HEK293 (cell line): ENCODE measurements around the gene LPCAT4.

ENCODE experiments used
- CTCF ChIA-PET: fragments of 350-600 bp; formaldehyde crosslinking; extraction: SDS; loops from one replicate; lab custom pipeline; 2021; ENCODE audit warnings: antibody characterized with exemption; lab: Yijun Ruan, JAX
- POLR2A ChIA-PET: fragments of 300-600 bp; formaldehyde crosslinking; extraction: SDS; loops from one replicate; lab custom pipeline; 2020; ENCODE audit warnings: antibody characterized with exemption, inconsistent platforms; lab: Yijun Ruan, JAX
- H3K27ac ChIP-seq: fragments of 200-500 bp; sonication (Bioruptor generic); 2 replicates; pipeline ENCODE4 v1.5.1; 2014; ENCODE audit warnings: low read depth, low read length, control low read depth, inconsistent platforms; ENCODE audit errors: extremely low read depth
- H3K36me3 ChIP-seq, 2 experiments: fragments of 200-500 bp in 1 of 2; sonication (Bioruptor generic) in 1 of 2; 1 replicate in 1 of 2; 2 replicates in 1 of 2; pipeline ENCODE4 v1.5.1; 2014 to 2017; ENCODE audit warnings: inconsistent platforms in 2 of 2, low read length in 2 of 2; ENCODE audit not compliant: control insufficient read depth in 2 of 2, insufficient read depth in 1 of 2
- H3K4me1 ChIP-seq: fragments of 200-500 bp; sonication (Bioruptor generic); 2 replicates; pipeline ENCODE4 v1.5.1; 2014; ENCODE audit warnings: mild to moderate bottlenecking, low read length, inconsistent platforms; ENCODE audit not compliant: control insufficient read depth, insufficient read depth
- H3K4me3 ChIP-seq: 2 replicates; pipeline ENCODE4 v1.5.1; 2011; ENCODE audit warnings: low read depth, mild to moderate bottlenecking, control low read depth, low read length, moderate library complexity
- H3K9me3 ChIP-seq: fragments of 200-500 bp; sonication (Bioruptor generic); 2 replicates; pipeline ENCODE4 v1.5.1; 2014; ENCODE audit warnings: low read depth, low read length, inconsistent platforms; ENCODE audit not compliant: control insufficient read depth, insufficient read depth
- EGR2 ChIP-seq: fragments of 450-650 bp; formaldehyde crosslinking; IDR thresholded peaks from 2 replicates; pipeline ENCODE4 v1.5.1; 2016; ENCODE audit warnings: low read depth, missing biosample characterization, missing genetic modification characterization
- ELK4 ChIP-seq: IDR thresholded peaks from 2 replicates; pipeline ENCODE4 v1.6.1; 2011; ENCODE audit warnings: mild to moderate bottlenecking, low read depth, low read length, borderline replicate concordance
- IKZF3 ChIP-seq: fragments of 450-650 bp; IDR thresholded peaks from 2 replicates; pipeline ENCODE4 v1.5.0; 2018; ENCODE audit warnings: missing biosample characterization, mild to moderate bottlenecking, missing genetic modification characterization, moderate library complexity
- KLF7 ChIP-seq: fragments of 450-650 bp; formaldehyde crosslinking; IDR thresholded peaks from 2 replicates; pipeline ENCODE4 v1.5.1; 2016; ENCODE audit warnings: missing biosample characterization, missing genetic modification characterization, borderline replicate concordance
- PRDM6 ChIP-seq: fragments of 450-650 bp; formaldehyde crosslinking; IDR thresholded peaks from 2 replicates; pipeline ENCODE4 v1.5.1; 2017; ENCODE audit warnings: missing biosample characterization, missing genetic modification characterization
- REPIN1 ChIP-seq: fragments of 450-650 bp; formaldehyde crosslinking; IDR thresholded peaks from 2 replicates; pipeline ENCODE4 v1.5.1; 2017; ENCODE audit warnings: missing biosample characterization, missing genetic modification characterization, low read depth
- SALL2 ChIP-seq: fragments of 450-650 bp; formaldehyde crosslinking; IDR thresholded peaks from 2 replicates; pipeline ENCODE4 v1.5.0; 2017; ENCODE audit warnings: missing biosample characterization, mild to moderate bottlenecking, missing genetic modification characterization, borderline replicate concordance
- SP3 ChIP-seq: fragments of 450-650 bp; formaldehyde crosslinking; IDR thresholded peaks from 2 replicates; pipeline ENCODE4 v1.5.1; 2016; ENCODE audit warnings: missing biosample characterization, missing genetic modification characterization
- ZNF10 ChIP-seq: fragments of 450-650 bp; formaldehyde crosslinking; IDR thresholded peaks from 2 replicates; pipeline ENCODE4 v1.5.1; 2017; ENCODE audit warnings: missing biosample characterization, missing genetic modification characterization
- ZNF169 ChIP-seq: fragments of 450-650 bp; formaldehyde crosslinking; IDR thresholded peaks from 2 replicates; pipeline ENCODE4 v1.5.1; 2016; ENCODE audit warnings: missing biosample characterization, missing genetic modification characterization
- ZNF174 ChIP-seq: fragments of 450-650 bp; formaldehyde crosslinking; IDR thresholded peaks from 2 replicates; pipeline ENCODE4 v1.5.0; 2017; ENCODE audit warnings: missing biosample characterization, mild to moderate bottlenecking, missing genetic modification characterization
- ZNF211 ChIP-seq: fragments of 450-650 bp; formaldehyde crosslinking; IDR thresholded peaks from 2 replicates; pipeline ENCODE4 v1.5.1; 2016; ENCODE audit warnings: low read depth, missing biosample characterization, missing genetic modification characterization
- ZNF23 ChIP-seq: fragments of 450-650 bp; formaldehyde crosslinking; IDR thresholded peaks from 2 replicates; pipeline ENCODE4 v1.5.1; 2016; ENCODE audit warnings: missing biosample characterization, missing genetic modification characterization, borderline replicate concordance
- ZNF239 ChIP-seq: fragments of 450-650 bp; formaldehyde crosslinking; IDR thresholded peaks from 2 replicates; pipeline ENCODE4 v1.5.1; 2016; ENCODE audit warnings: missing biosample characterization, missing genetic modification characterization
- ZNF302 ChIP-seq: fragments of 450-650 bp; formaldehyde crosslinking; IDR thresholded peaks from 2 replicates; pipeline ENCODE4 v1.5.1; 2016; ENCODE audit warnings: missing biosample characterization, missing genetic modification characterization, low read depth
- ZNF311 ChIP-seq: fragments of 450-650 bp; formaldehyde crosslinking; IDR thresholded peaks from 2 replicates; pipeline ENCODE4 v1.5.1; 2017; ENCODE audit warnings: missing biosample characterization, missing genetic modification characterization, borderline replicate concordance
- ZNF335 ChIP-seq: fragments of 450-650 bp; formaldehyde crosslinking; conservative IDR thresholded peaks from 2 replicates; pipeline ENCODE4 v1.5.1; 2016; ENCODE audit warnings: missing biosample characterization, missing genetic modification characterization
- ZNF433 ChIP-seq: fragments of 450-650 bp; formaldehyde crosslinking; IDR thresholded peaks from 2 replicates; pipeline ENCODE4 v1.5.1; 2016; ENCODE audit warnings: missing biosample characterization, missing genetic modification characterization, low read depth
- ZNF664 ChIP-seq: fragments of 450-650 bp; formaldehyde crosslinking; IDR thresholded peaks from 2 replicates; pipeline ENCODE4 v1.5.1; 2016; ENCODE audit warnings: missing biosample characterization, missing genetic modification characterization
- ZNF670 ChIP-seq: fragments of 450-650 bp; formaldehyde crosslinking; IDR thresholded peaks from 2 replicates; pipeline ENCODE4 v1.5.1; 2016; ENCODE audit warnings: missing biosample characterization, missing genetic modification characterization, low read depth
- TF ChIP-seq, protein P1 (sequence below): fragments of 450-650 bp; formaldehyde crosslinking; IDR thresholded peaks from 2 replicates; pipeline ENCODE4 v1.5.1; 2016; ENCODE audit warnings: missing biosample characterization, missing genetic modification characterization

LPCAT4 gene

DNA sequence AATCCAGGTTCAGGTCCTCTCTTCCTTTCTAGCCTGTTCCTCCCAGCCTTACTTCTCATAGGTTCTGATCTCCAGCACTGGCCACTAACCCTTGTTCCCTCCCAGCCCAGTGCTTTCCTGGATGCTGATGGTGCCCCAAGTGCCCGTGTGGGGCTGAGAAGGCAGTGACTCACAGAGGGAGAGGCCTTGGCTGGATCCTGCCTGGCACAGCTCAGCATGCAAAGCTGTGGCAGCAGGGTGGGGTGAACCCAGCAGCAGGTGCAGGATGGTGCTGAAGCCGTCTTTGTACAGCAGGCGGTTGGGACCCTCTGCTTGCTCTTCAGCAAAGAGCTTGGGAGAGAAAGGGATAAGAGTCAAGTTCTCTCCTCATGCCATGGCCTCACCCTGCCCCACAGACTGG, 7.6 kb downstream of the LPCAT4 start:
- H3K4me1 ChIP-seq, result no peaks in the 10 kb centered on the region
- H3K9me3 ChIP-seq, result no peaks in the 10 kb centered on the region
- ChIA-PET POLR2A (no interaction called here), CTCF (interaction anchor here (2.5 kb wide), 1 partner anchor 16 kb away, joined by 13 read pairs; the partner anchor contains the start of genes NOP10 and NUTM1)
- H3K27ac ChIP-seq, result no peak overlapping the region
- peaks cover 0 to 46% of the 10 kb centered on the region in 2 experiments; a peak in 1 of 3 replicates for H3K36me3 ChIP-seq
- no peak overlapping the region for H3K4me3 ChIP-seq
- TF ChIP-seq KLF7, result no peak
- no peak for TF ChIP-seq ZNF211 (tag by site-specific recombination)
- no peak for TF ChIP-seq REPIN1 (tag by site-specific recombination)
- TF ChIP-seq ZNF239, result no peak
- no peak for TF ChIP-seq IKZF3 (tag by site-specific recombination)

DNA sequence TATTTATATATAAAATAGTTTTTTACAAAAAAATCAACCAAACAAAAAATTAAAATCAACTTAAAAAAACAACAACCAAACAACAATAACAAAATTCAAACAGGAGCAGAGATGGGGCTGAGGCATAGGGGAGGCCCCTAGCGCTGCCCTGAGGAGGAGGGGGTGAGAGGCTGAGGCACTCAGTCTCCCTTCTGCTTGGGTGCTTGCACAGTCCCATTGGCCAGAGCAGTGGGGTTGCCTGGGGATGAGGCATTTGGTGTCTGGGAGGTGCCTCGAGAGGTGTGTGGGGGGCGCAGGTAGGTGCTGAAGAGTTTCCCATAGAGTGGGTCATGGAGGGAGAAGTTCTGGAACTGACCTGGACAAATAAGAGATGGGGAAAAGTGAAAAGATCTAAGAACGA, 8.0 kb downstream of the LPCAT4 start:
- no peaks in the 10 kb centered on the region for H3K4me1 ChIP-seq
- H3K27ac ChIP-seq, result no peak overlapping the region
- ChIA-PET POLR2A (interaction anchor here (1.4 kb wide), 1 partner anchor 8 kb away, joined by 6 read pairs; the partner anchor contains the start of gene LPCAT4), CTCF (interaction anchor here (0.6 to 1.7 kb wide), 3 partner anchors 8 to 149 kb away, joined by 3 to 11 read pairs (median 7); partner anchors contain the start of genes KATNBL1 and LPCAT4)
- no peak overlapping the region for H3K4me3 ChIP-seq
- peaks cover 0 to 44% of the 10 kb centered on the region in 2 experiments; a peak in 1 of 3 replicates for H3K36me3 ChIP-seq
- TF ChIP-seq ELK4 (no peak), ZNF433 (tag by site-specific recombination) (no peak), PRDM6 (tag by site-specific recombination) (no peak), ZNF664 (tag by site-specific recombination) (no peak), ZNF311 (tag by site-specific recombination) (no peak), ZNF335 (no peak), ZNF23 (tag by site-specific recombination) (no peak), SALL2 (no peak), ZNF670 (tag by site-specific recombination) (no peak), ZNF169 (tag by site-specific recombination) (no peak), EGR2 (tag by site-specific recombination) (no peak), ZNF174 (tag by site-specific recombination) (no peak), ZNF10 (no peak), ZNF302 (tag by site-specific recombination) (no peak), SP3 (tag by site-specific recombination) (no peak)
- TF ChIP-seq, protein P1, sequence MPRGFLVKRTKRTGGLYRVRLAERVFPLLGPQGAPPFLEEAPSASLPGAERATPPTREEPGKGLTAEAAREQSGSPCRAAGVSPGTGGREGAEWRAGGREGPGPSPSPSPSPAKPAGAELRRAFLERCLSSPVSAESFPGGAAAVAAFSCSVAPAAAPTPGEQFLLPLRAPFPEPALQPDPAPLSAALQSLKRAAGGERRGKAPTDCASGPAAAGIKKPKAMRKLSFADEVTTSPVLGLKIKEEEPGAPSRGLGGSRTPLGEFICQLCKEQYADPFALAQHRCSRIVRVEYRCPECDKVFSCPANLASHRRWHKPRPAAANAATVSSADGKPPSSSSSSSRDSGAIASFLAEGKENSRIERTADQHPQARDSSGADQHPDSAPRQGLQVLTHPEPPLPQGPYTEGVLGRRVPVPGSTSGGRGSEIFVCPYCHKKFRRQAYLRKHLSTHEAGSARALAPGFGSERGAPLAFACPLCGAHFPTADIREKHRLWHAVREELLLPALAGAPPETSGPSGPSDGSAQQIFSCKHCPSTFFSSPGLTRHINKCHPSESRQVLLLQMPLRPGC (tag by site-specific recombination), result no peak
- no peaks in the 10 kb centered on the region for H3K9me3 ChIP-seq
